Activated CD4-positive, alpha-beta T cell treated with anti-CD3 and anti-CD28 coated beads, Interleukin-2, amount 10 ng/mL, durations not matched to agents 7 days and 5 days (primary cell): ENCODE data around the gene PIGU. TPM values are rescaled to one million over a fixed set of nuclear protein-coding genes. Genes with fewer than 3 reads are reported as not detected.
"Not testable (repeated sequence)": the region's sequence is repeated elsewhere in the genome, so short reads cannot be mapped to it uniquely, and the experiment has no call there.

Source experiments
- CTCF ChIA-PET: fragments of 350-600 bp; sonication (Branson Sonifier 250); formaldehyde crosslinking; loops from one replicate; lab custom pipeline; 2021; ENCODE audit warnings: antibody characterized with exemption; lab: Charles Lee
- POLR2A ChIA-PET: fragments of 350-600 bp; sonication (Branson Sonifier 250); formaldehyde crosslinking; loops from one replicate; lab custom pipeline; 2021; ENCODE audit warnings: antibody characterized with exemption; lab: Charles Lee
- DNase-seq: peaks from one replicate; pipeline ENCODE4 v3.0.0-alpha.2; 2020
- H3K27ac Mint-ChIP-seq: one replicate; pipeline ENCODE4 v1.8.0; 2021; ENCODE audit warnings: mild to moderate bottlenecking, moderate library complexity, mixed read lengths
- H3K27me3 Mint-ChIP-seq: one replicate; pipeline ENCODE4 v1.8.0; 2021; ENCODE audit warnings: mixed read lengths
- H3K36me3 Mint-ChIP-seq: one replicate; pipeline ENCODE4 v1.8.0; 2021; ENCODE audit warnings: low read depth, mixed read lengths
- H3K4me1 Mint-ChIP-seq: one replicate; pipeline ENCODE4 v1.8.0; 2021; ENCODE audit warnings: mixed read lengths
- H3K4me3 Mint-ChIP-seq: one replicate; pipeline ENCODE4 v1.8.0; 2021; ENCODE audit warnings: mild to moderate bottlenecking, moderate library complexity, mixed read lengths
- H3K9me3 Mint-ChIP-seq: one replicate; pipeline ENCODE4 v1.8.0; 2021; ENCODE audit warnings: mixed read lengths
- total RNA-seq, 2 experiments: library from RNA; stranded (reverse); gene quantifications; one replicate each; pipeline ENCODE4 v1.2.3, GENCODE V29; 2021

PIGU gene
- total RNA-seq, result 10 to 100 TPM; 18.7 to 21.6 TPM

DNA sequence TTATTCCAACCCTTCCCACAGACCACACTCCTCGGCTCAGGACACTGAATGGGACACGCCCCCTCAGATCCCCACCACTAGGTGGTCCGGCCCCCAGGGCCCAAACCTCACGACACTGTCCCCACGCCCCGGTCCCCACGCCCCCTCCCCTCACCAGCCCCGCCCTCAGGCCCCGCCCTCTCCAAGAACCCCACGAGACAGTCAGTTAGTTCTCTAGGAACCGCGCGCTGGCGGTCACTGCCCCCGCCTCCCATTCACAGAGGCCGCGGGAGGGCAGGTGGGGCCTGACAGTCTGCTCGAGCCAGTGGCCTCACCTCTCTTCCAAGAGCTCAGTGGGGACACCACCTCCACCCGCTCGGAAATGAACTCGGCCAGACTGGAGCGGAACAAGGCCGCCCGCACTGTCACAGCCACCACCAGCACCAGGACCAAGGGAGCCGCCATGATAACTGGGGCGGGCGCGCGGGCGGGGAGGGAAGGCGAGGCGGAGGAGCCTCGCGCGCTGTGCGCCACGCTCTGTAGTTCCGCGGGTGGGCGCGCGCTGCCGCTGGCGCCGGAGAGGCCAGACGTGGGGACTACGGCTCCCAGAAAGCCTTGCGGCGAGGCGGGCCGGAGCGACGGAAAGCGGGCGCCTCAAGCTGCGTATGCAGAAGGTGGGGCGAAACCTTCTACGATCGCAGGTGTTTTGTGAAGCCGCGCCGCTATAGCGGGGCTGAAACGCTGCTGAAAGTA, at the start of gene PIGU:
TSS of gene PIGU (minus strand) at position 451 of the 732 bp plus-strand sequence. CDS start at position 444, 7 bp downstream.
- POLR2A ChIA-PET, result interaction anchor here (0.6 kb wide), 1 partner anchor 156 kb away, joined by 3 read pairs; no protein-coding TSS in a partner anchor
- H3K4me3 Mint-ChIP-seq, result peak within 1 kb of the TSS; percentile 97
- CTCF ChIA-PET, result interaction anchor here (0.6 to 1.0 kb wide), 5 partner anchors 27 to 462 kb away, joined by 3 read pairs; partner anchors contain the start of gene TP53INP2

DNA sequence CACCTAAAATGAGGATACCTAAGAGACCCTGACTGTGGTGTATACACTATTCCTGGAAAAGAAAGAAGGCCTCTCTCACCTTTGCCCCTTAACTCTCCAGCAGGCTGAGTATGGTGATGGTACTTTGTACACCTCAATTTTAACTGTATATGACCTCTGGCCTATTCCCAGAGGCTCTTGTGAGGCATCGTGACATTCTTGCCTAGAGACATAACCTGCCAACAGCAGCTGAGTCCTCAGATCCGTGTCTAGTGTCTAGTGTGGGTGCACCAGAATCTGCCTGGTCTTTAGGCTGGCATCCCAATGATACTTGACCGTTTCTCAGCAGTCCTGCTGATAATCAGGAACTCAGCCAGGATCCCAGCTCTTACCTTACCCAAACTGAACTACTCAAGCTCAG, 47.3 kb upstream of the PIGU start:
- ChIA-PET CTCF (interaction anchor here (0.6 to 1.8 kb wide), 2 partner anchors 180 to 643 kb away, joined by 3 to 4 read pairs; no protein-coding TSS in a partner anchor), POLR2A (no interaction called here)
- Mint-ChIP-seq H3K9me3 (no peaks in the 10 kb centered on the region), H3K4me3 (no peak overlapping the region), H3K27ac (no peak overlapping the region), H3K36me3 (peaks cover 23% of the 10 kb centered on the region), H3K4me1 (peaks cover 15% of the 10 kb centered on the region), H3K27me3 (no peaks in the 10 kb centered on the region)
- no peak for DNase-seq

More for the DNA sequence above, at the start of gene PIGU:
- H3K4me1 Mint-ChIP-seq, result peaks cover 28% of the 10 kb centered on the region
- peak within 1 kb of the TSS; percentile 97 for H3K27ac Mint-ChIP-seq
- no peaks in the 10 kb centered on the region for H3K36me3 Mint-ChIP-seq
- H3K9me3 Mint-ChIP-seq, result no peaks in the 10 kb centered on the region
- no peaks in the 10 kb centered on the region for H3K27me3 Mint-ChIP-seq
- DNase-seq, result peak; percentile 97

DNA sequence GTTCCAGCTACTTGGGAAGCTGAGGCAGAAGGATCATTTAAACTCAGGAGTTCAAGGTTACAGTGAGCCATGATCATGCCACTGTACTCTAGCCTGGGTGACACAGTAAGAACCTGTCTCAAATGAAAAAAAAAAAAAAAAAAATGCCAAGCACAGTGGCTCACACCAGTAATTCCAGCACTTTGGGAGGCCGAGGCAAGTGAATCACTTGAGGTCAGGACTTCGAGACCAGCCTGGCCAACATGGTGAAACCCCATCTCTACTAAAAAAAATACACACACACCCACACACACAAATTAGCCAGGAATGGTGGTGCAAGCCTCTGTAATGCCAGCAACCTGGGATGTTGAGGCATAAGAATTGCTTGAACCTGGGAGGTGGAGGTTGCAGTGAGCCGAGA, 45.7 kb upstream of the PIGU start:
- H3K4me3 Mint-ChIP-seq, H3K27me3 Mint-ChIP-seq, POLR2A ChIA-PET, H3K9me3 Mint-ChIP-seq, DNase-seq, H3K27ac Mint-ChIP-seq: not testable (repeated sequence)
- CTCF ChIA-PET, result interaction anchor here (0.6 to 1.5 kb wide), 3 partner anchors 22 to 47 kb away, joined by 3 to 4 read pairs (median 3); no protein-coding TSS in a partner anchor
- H3K36me3 Mint-ChIP-seq, result peaks cover 27% of the 10 kb centered on the region
- peaks cover 15% of the 10 kb centered on the region for H3K4me1 Mint-ChIP-seq

GRCh38 chr20:34720266-34720665, 43.4 kb upstream of the PIGU start:
- ChIA-PET POLR2A (no interaction called here), CTCF (interaction anchor here (1.0 to 1.5 kb wide), 3 partner anchors 10 to 407 kb away, joined by 4 to 6 read pairs (median 5); no protein-coding TSS in a partner anchor)
- no peaks in the 10 kb centered on the region for H3K9me3 Mint-ChIP-seq
- H3K4me3 Mint-ChIP-seq, result no peak overlapping the region
- H3K27me3 Mint-ChIP-seq, result no peaks in the 10 kb centered on the region
- no peak overlapping the region for H3K27ac Mint-ChIP-seq
- H3K36me3 Mint-ChIP-seq, result peaks cover 17% of the 10 kb centered on the region
- DNase-seq, result no peak
- H3K4me1 Mint-ChIP-seq, result peaks cover 15% of the 10 kb centered on the region

GRCh38 chr20:34719242-34720017, 42.5 kb upstream of the PIGU start:
- peaks cover 15% of the 10 kb centered on the region for H3K4me1 Mint-ChIP-seq
- H3K9me3 Mint-ChIP-seq, H3K27me3 Mint-ChIP-seq, H3K27ac Mint-ChIP-seq, DNase-seq, POLR2A ChIA-PET, H3K4me3 Mint-ChIP-seq: not testable (repeated sequence)
- H3K36me3 Mint-ChIP-seq, result peaks cover 19% of the 10 kb centered on the region
- CTCF ChIA-PET, result interaction anchor here (1.0 to 1.5 kb wide), 3 partner anchors 9 to 406 kb away, joined by 4 to 6 read pairs (median 5); no protein-coding TSS in a partner anchor

GRCh38 chr20:34717230-34718095, 40.6 kb upstream of the PIGU start:
- no peak for DNase-seq
- ChIA-PET CTCF (no interaction called here), POLR2A (no interaction called here)
- Mint-ChIP-seq H3K9me3 (no peaks in the 10 kb centered on the region), H3K4me3 (no peak overlapping the region), H3K4me1 (peaks cover 21% of the 10 kb centered on the region), H3K27ac (no peak overlapping the region), H3K27me3 (no peaks in the 10 kb centered on the region), H3K36me3 (peaks cover 22% of the 10 kb centered on the region)

- CTCF ChIA-PET, result interaction anchor here (1.5 kb wide), 1 partner anchor 11 kb away, joined by 3 read pairs; no protein-coding TSS in a partner anchor
- no peak overlapping the region for H3K27ac Mint-ChIP-seq
- H3K9me3 Mint-ChIP-seq, result no peaks in the 10 kb centered on the region
Measured at GRCh38 chr20:34716921-34717229, 40.0 kb upstream of the PIGU start.

DNA sequence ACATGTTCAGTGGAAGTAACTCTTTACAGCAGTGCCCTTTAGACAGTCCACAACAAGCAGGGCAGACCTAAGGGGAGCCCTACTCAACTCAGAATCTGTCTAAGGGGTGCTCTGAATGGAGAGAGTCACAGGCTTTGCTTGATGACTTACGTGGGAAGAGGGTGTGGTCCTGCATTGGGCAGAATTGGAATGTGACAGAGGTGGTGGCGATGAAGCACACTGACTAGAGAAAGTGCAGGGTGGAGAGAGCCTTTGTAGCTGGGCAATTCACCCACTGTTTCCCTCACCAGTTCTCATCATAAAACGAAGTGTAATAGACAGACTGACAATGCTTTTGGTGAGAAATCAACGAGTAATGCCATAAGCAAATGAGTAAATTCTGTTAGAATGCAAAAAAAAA, 38.5 kb upstream of the PIGU start:
- peaks cover 20% of the 10 kb centered on the region for H3K4me1 Mint-ChIP-seq
- no peak overlapping the region for H3K4me3 Mint-ChIP-seq
- H3K36me3 Mint-ChIP-seq, result peaks cover 19% of the 10 kb centered on the region
- CTCF ChIA-PET, result interaction anchor here (1.1 to 1.5 kb wide), 2 partner anchors 10 kb away, joined by 3 read pairs; no protein-coding TSS in a partner anchor
- DNase-seq, result no peak
- no peak overlapping the region for H3K27ac Mint-ChIP-seq
- H3K27me3 Mint-ChIP-seq, result peaks cover 7% of the 10 kb centered on the region
- POLR2A ChIA-PET, result interaction anchor here (0.6 kb wide), 1 partner anchor 607 kb away, joined by 3 read pairs; no protein-coding TSS in a partner anchor
- no peaks in the 10 kb centered on the region for H3K9me3 Mint-ChIP-seq

More at GRCh38 chr20:34716921-34717229, 40.0 kb upstream of the PIGU start:
- no peak overlapping the region for H3K4me3 Mint-ChIP-seq
- POLR2A ChIA-PET, result no interaction called here
- peaks cover 23% of the 10 kb centered on the region for H3K4me1 Mint-ChIP-seq
- H3K36me3 Mint-ChIP-seq, result peaks cover 22% of the 10 kb centered on the region
- H3K27me3 Mint-ChIP-seq, result no peaks in the 10 kb centered on the region
- no peak for DNase-seq

DNA sequence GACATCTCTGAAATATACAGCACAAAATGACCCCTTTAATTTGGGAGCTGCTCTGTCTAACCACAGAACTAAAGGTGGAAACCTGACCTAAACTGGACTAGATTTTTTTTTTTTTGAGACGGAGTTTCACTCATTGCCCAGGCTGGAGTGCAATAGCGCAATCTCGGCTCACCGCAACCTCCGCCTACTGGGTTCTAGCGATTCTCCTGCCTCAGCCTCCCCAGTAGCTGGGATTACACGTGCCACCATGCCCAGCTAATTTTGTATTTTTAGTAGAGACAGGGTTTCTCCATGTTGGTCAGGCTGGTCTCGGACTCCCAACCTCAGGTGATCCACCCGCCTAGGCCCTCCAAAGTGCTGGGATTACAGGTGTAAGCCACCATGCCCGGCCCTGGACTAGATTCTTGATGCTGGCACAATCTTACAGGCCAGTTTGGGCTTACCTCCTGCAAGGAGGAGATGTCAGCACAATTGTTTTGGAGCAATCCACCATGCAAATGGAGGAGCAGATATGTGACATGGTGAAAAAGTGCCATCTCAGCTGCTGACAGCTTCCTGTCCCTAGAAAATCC, 37.1 kb upstream of the PIGU start:
- Mint-ChIP-seq H3K36me3 (peaks cover 16% of the 10 kb centered on the region), H3K4me1 (peaks cover 14% of the 10 kb centered on the region)
- H3K9me3 Mint-ChIP-seq, POLR2A ChIA-PET, H3K27ac Mint-ChIP-seq, H3K4me3 Mint-ChIP-seq, DNase-seq, H3K27me3 Mint-ChIP-seq: not testable (repeated sequence)
- CTCF ChIA-PET, result interaction anchor here (0.6 to 1.5 kb wide), 7 partner anchors 11 to 1501 kb away, joined by 3 to 4 read pairs (median 4); no protein-coding TSS in a partner anchor

DNA sequence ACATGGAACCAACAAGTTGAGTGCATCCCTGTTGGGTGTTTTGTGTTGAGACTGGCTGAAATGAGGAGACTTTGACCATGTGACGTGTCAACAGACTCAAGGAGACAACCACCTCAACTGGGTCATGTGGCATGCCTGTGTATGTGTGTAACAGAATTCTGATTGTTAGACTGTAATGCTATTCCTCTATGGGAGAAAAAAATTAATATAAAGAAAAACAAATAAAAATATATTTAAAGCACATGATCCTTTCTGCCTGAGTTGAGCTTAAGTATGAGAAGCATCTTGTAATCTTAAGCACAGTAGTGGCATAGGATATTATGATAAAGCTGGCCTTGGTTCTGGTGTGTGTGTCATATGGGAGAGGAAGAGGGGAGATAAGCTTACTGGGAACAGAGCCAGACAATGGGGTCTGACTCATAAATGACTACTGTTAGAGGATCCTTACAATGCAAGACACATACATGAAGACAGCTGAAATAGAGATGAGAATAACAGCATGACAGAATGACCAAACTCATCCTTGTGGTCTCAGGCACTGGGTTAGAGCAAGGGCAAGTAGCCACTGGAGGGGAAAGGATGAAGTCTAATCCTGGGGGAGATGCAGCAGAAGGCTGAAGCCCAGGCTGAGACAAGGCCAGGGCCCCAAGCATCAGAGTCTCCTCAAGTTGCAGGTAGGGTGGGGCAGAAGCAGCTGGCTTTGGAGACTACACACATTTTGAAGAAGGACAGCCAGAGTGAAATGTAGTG, 36.5 kb upstream of the PIGU start:
- H3K27me3 Mint-ChIP-seq, result peaks cover 10% of the 10 kb centered on the region

DNA sequence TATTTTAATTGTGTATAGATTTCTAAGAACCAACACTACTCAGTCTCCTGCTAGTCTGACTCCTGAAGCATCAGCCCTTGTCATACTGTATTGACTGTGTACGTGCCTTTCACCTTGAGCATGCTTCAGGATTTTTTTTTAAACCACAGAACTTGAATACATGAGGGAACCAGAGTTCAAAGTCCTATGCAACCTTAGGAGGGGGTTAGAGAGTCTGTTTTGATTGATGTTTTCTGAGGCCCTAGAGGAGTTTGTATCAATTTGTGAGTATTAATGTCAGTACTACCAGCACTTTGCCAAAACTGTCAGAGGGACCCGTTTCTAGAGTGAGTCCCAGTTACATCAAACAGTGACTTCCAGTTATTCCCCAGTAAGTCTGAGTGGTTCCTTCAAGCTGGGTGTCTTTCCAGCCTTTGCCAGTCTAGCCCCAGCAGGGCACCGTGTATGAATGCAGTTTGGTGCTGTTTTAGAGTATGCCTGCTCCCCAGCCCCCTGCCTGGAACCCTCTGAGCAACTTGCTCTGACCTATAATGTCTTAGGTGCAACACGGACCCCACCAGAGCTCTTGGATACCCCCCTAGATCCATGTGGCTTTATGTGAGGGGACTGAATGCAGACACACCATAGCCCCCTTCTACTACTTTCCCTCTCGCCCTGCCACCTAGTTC, 35.8 kb upstream of the PIGU start:
- Mint-ChIP-seq H3K27me3 (peaks cover 10% of the 10 kb centered on the region), H3K4me3 (no peak overlapping the region), H3K27ac (no peak overlapping the region), H3K9me3 (no peaks in the 10 kb centered on the region), H3K4me1 (peaks cover 19% of the 10 kb centered on the region), H3K36me3 (peaks cover 12% of the 10 kb centered on the region)
- no peak for DNase-seq
- CTCF ChIA-PET, result interaction anchor here (0.9 to 1.5 kb wide), 5 partner anchors 9 to 400 kb away, joined by 3 to 4 read pairs (median 3); no protein-coding TSS in a partner anchor
- POLR2A ChIA-PET, result no interaction called here

More for the DNA sequence above, 36.5 kb upstream of the PIGU start:
- H3K36me3 Mint-ChIP-seq, result peaks cover 12% of the 10 kb centered on the region
- POLR2A ChIA-PET, result no interaction called here
- H3K4me3 Mint-ChIP-seq, result no peak overlapping the region
- H3K27ac Mint-ChIP-seq, result no peak overlapping the region
- DNase-seq, result no peak
- no peaks in the 10 kb centered on the region for H3K9me3 Mint-ChIP-seq
- CTCF ChIA-PET, result interaction anchor here (0.6 to 1.5 kb wide), 7 partner anchors 10 to 1500 kb away, joined by 3 to 4 read pairs (median 4); no protein-coding TSS in a partner anchor
- peaks cover 18% of the 10 kb centered on the region for H3K4me1 Mint-ChIP-seq
